ENCODE data around the gene ST14.
"Not testable (repeated sequence)": the region's sequence is repeated elsewhere in the genome, so short reads cannot be mapped to it uniquely, and the experiment has no call there.

The ST14 gene

DNA sequence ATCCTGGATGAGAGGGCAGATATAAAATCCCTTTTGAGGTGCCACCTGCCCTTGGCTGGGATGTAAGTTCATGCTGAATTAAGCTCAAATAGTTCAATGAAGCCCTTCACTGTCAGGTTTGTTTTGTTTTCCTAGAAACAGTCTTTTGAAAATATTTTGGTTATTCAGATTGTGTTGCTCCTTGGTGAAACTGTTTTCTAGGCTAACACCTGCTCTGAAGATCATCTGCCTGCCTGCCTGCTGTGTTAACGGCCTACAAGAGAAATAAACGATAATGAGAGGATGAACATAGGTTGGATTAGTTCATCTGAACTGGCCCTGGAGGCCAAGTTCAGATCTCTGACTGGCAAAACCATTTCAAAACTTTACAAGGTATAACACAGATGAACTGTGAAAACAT, 87.7 kb downstream of the ST14 start:
- no peak for DNase-seq
- intact Hi-C loops (cut with DNase I), result no loop called here

DNA sequence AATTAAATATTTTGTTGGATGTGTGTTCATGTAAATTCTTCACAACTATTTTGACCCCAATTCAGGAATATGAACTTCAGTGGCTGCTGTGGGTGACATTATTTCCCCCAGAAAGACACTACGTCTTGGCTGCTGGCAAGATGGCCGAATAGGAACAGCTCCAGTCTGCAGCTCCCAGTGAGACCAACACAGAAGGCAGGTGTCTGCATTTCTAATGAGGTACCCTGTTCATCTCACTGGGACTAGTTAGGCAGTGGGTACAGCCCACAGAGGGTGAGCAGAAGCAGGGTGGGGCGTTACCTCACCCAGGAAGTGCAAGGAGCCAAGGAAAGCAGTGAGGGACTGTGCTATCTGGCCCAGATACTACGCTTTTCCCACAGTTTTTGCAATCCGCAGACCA, 89.8 kb downstream of the ST14 start:
- intact Hi-C loops (cut with DNase I), result no loop called here
- no peak for DNase-seq

DNA sequence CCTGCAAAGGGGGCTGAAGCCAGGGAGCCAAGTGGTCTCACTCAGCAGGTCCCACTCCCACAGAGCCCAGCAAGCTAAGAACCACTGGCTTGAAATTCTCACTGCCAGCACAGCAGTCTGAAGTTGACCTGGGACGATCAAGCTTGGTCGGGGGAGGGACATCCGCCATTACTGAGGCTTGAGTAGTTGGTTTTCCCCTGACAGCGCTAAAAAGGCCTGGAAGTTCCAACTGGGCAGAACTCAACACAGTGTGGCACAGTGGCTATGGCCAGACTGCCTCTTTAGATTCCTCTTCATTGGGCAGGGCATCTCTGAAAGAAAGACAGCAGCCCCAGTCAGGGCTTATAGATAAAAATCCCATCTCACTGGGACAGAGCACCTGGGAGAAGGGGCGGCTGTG, 90.3 kb downstream of the ST14 start:
- DNase-seq; intact Hi-C loops (cut with DNase I): not testable (repeated sequence)

DNA sequence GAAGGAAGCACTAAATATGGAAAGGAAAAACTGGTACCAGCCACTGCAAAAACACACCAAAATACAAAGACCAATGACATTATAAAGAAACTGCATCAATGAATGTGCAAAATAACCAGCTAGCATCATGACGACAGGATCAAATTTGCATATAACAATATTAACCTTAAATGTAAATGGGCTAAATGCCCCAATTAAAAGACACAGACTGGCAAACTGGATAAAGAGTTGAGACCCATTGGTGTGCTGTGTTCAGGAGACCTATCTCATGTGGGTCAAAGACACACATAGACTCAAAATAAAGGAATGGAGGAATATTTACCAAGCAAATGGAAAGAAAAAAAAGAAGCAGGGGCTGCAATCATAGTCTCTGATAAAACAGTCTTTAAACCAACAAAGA, 92.2 kb downstream of the ST14 start:
- DNase-seq; intact Hi-C loops (cut with DNase I): not testable (repeated sequence)

Data from posterior cingulate gyrus (tissue), 11 donors.